Left colon (tissue), 2 donors: ENCODE measurements around the gene CYP27A1. TPM values are rescaled to one million over a fixed set of nuclear protein-coding genes. Genes with fewer than 3 reads are reported as not detected.

ENCODE experiments used
- ATAC-seq: fragments of 200-7000 bp; cut with Tn5 transposase; one replicate; pipeline ENCODE4 v1.9.1; 2020; ENCODE audit warnings: mild to moderate bottlenecking, moderate library complexity
- DNase-seq, 2 donors: peaks; one replicate each; pipeline ENCODE4 v3.0.0-alpha.2; 2020
- intact Hi-C, 2 donors: fragments of 100-400 bp; cut with DNase I in 1 of 2; cut with micrococcal nuclease in 1 of 2; formaldehyde crosslinking; loops; one replicate each; pipeline versions ENCODE4 v1.11.2 to v1.14.0; 2022; cut with DNase I, micrococcal nuclease
- total RNA-seq, 2 donors: library from RNA; stranded (reverse); fragmentation: NEBNext Ultra II Directional; extraction: Animal tissue kit (Norgen Biotek cat#: 25700); gene quantifications; one replicate each; pipeline ENCODE4 v1.2.1, GENCODE V29; 2021
- donor health status: DM: no; HTN: no; CAD: no.
- donor health status: DM: yes; HTN: yes; CAD: no.

The CYP27A1 gene
- total RNA-seq, 2 donors from 2014 or later = 28.1 to 52.7 TPM

GRCh38 chr2:218850796-218851195, 68.8 kb downstream of the CYP27A1 start:
- ATAC-seq (no peak), DNase-seq (no peak)
- intact Hi-C loops = no loop called here

GRCh38 chr2:218851286-218851685, 69.3 kb downstream of the CYP27A1 start:
- ATAC-seq (no peak), DNase-seq (no peak)
- intact Hi-C loops = no loop called here

- peak; percentile 32 to 75 for DNase-seq
Measured at GRCh38 chr2:218852911-218853667, 71.1 kb downstream of the CYP27A1 start.

GRCh38 chr2:218853766-218854165, 71.8 kb downstream of the CYP27A1 start:
- ATAC-seq = no peak
- intact Hi-C loops = no loop called here
- DNase-seq = peak in 1 of 2 donors; percentile 6

More at GRCh38 chr2:218852911-218853667, 71.1 kb downstream of the CYP27A1 start:
- intact Hi-C loops = no loop called here
- ATAC-seq = peak; percentile 62

GRCh38 chr2:218854860-218855259, 72.9 kb downstream of the CYP27A1 start:
- ATAC-seq = no peak
- intact Hi-C loops = no loop called here
- DNase-seq = peak in 1 of 2 donors; percentile 10

- ATAC-seq (no peak), DNase-seq (peak in 1 of 2 donors; percentile 9)
- intact Hi-C loops = no loop called here
Measured at GRCh38 chr2:218855305-218856166, 73.6 kb downstream of the CYP27A1 start.

GRCh38 chr2:218856167-218856895, 74.4 kb downstream of the CYP27A1 start:
- no peak for DNase-seq
- no peak for ATAC-seq
- intact Hi-C loops = no loop called here

- peak in 1 of 2 donors; percentile 8 for DNase-seq
- no peak for ATAC-seq
- intact Hi-C loops = no loop called here
Measured at GRCh38 chr2:218856896-218857243, 74.9 kb downstream of the CYP27A1 start.

- ATAC-seq (no peak), DNase-seq (peak in 1 of 2 donors; percentile 15)
- intact Hi-C loops = no loop called here
Measured at GRCh38 chr2:218857371-218858137, 75.6 kb downstream of the CYP27A1 start.

- intact Hi-C loops = no loop called here
- DNase-seq = peak in 1 of 2 donors; percentile 7
- ATAC-seq = no peak
Measured at GRCh38 chr2:218858138-218858445, 76.1 kb downstream of the CYP27A1 start.

- intact Hi-C loops = no loop called here
- ATAC-seq (no peak), DNase-seq (peak in 1 of 2 donors; percentile 19)
Measured at GRCh38 chr2:218858671-218859555, 77.0 kb downstream of the CYP27A1 start.

GRCh38 chr2:218859556-218859987, 77.6 kb downstream of the CYP27A1 start, which contains the start of gene WNT6:
Gene WNT6, plus strand, starts transcription at chr2:218859805. Its CDS starts 233 bp downstream, at chr2:218860038.
- ATAC-seq (no peak), DNase-seq (peak in 1 of 2 donors; percentile 7)
- intact Hi-C loops = no loop called here

- ATAC-seq = no peak
- intact Hi-C loops = no loop called here
- peak in 1 of 2 donors; percentile 18 for DNase-seq
Measured at GRCh38 chr2:218859988-218860831, 78.3 kb downstream of the CYP27A1 start.

GRCh38 chr2:218860950-218861381, 79.0 kb downstream of the CYP27A1 start:
- intact Hi-C loops = no loop called here
- ATAC-seq (no peak), DNase-seq (peak in 1 of 2 donors; percentile 37)

GRCh38 chr2:218861645-218862318, 79.8 kb downstream of the CYP27A1 start:
- DNase-seq = peak in 1 of 2 donors; percentile 1
- intact Hi-C loops = no loop called here

GRCh38 chr2:218863021-218863520, 81.1 kb downstream of the CYP27A1 start:
- DNase-seq (no peak), ATAC-seq (no peak)
- intact Hi-C loops = no loop called here

More at GRCh38 chr2:218861645-218862318, 79.8 kb downstream of the CYP27A1 start:
- no peak for ATAC-seq
